H9 (cell line): ENCODE results near the gene ST3GAL6. TPM values are rescaled to one million over a fixed set of nuclear protein-coding genes. Genes with fewer than 3 reads are reported as not detected.
A peak's percentile ranks its signal among the peaks of the same experiment; 100 is the strongest.

Source experiments
- DNase-seq: peaks from one replicate; pipeline ENCODE4 v3.0.0-alpha.2; 2017
- H2AFZ ChIP-seq: one replicate; pipeline ENCODE4 v1.6.1; 2013; ENCODE audit warnings: mild to moderate bottlenecking, low read length, control low read depth, moderate library complexity
- H2AK5ac ChIP-seq: 2 replicates; pipeline ENCODE4 v1.6.1; 2013; ENCODE audit warnings: low read length, control low read depth, mixed read lengths; ENCODE audit not compliant: insufficient read length
- H2BK120ac ChIP-seq: one replicate; pipeline ENCODE4 v1.6.1; 2013; ENCODE audit warnings: low read depth, mild to moderate bottlenecking, low read length, control low read depth, inconsistent platforms; ENCODE audit not compliant: poor library complexity, severe bottlenecking
- H2BK12ac ChIP-seq: 2 replicates; pipeline ENCODE4 v1.6.1; 2013; ENCODE audit warnings: low read length, control low read depth, mixed read lengths, low read depth; ENCODE audit not compliant: insufficient read length
- H2BK15ac ChIP-seq: 2 replicates; pipeline ENCODE4 v1.6.1; 2013; ENCODE audit warnings: low read depth, low read length, control low read depth
- H2BK20ac ChIP-seq: one replicate; pipeline ENCODE4 v1.6.1; 2013; ENCODE audit warnings: low read depth, mild to moderate bottlenecking, low read length, control low read depth, inconsistent platforms; ENCODE audit not compliant: poor library complexity, severe bottlenecking
- H2BK5ac ChIP-seq: 2 replicates; pipeline ENCODE4 v1.6.1; 2013; ENCODE audit warnings: low read length, control low read depth, mixed read lengths; ENCODE audit not compliant: insufficient read length
- H3K14ac ChIP-seq: 2 replicates; pipeline ENCODE4 v1.6.1; 2013; ENCODE audit warnings: low read length, control low read depth; ENCODE audit not compliant: insufficient read depth
- H3K18ac ChIP-seq: 2 replicates; pipeline ENCODE4 v1.6.1; 2013; ENCODE audit warnings: low read depth, mild to moderate bottlenecking, mixed read lengths, low read length, control low read depth; ENCODE audit not compliant: insufficient read length
- H3K23ac ChIP-seq: 2 replicates; pipeline ENCODE4 v1.6.1; 2013; ENCODE audit warnings: low read length, control low read depth, mixed read lengths, low read depth; ENCODE audit not compliant: insufficient read length
- H3K23me2 ChIP-seq: 2 replicates; pipeline ENCODE4 v1.6.1; 2013; ENCODE audit warnings: low read depth, mild to moderate bottlenecking, mixed read lengths, low read length, control low read depth; ENCODE audit not compliant: insufficient read length, poor library complexity, severe bottlenecking
- H3K27ac ChIP-seq: 2 replicates; pipeline ENCODE4 v1.5.1; 2013; ENCODE audit warnings: low read length, control low read depth, mixed read lengths, low read depth; ENCODE audit not compliant: insufficient read length
- H3K27me3 ChIP-seq: 2 replicates; pipeline ENCODE4 v1.6.1; 2013; ENCODE audit warnings: low read length, control low read depth, inconsistent platforms; ENCODE audit not compliant: insufficient read depth
- H3K4ac ChIP-seq: 2 replicates; pipeline ENCODE4 v1.6.1; 2013; ENCODE audit warnings: low read depth, mild to moderate bottlenecking, control low read depth, inconsistent platforms, low read length, moderate library complexity
- H3K4me1 ChIP-seq: 2 replicates; pipeline ENCODE4 v1.6.1; 2013; ENCODE audit warnings: low read length, control low read depth, inconsistent platforms; ENCODE audit not compliant: insufficient read depth
- H3K4me2 ChIP-seq: 2 replicates; pipeline ENCODE4 v1.6.1; 2013; ENCODE audit warnings: low read length, control low read depth, mixed read lengths; ENCODE audit not compliant: insufficient read length, insufficient read depth
- H3K56ac ChIP-seq: 2 replicates; pipeline ENCODE4 v1.6.1; 2013; ENCODE audit warnings: low read depth, mild to moderate bottlenecking, mixed read lengths, low read length, control low read depth; ENCODE audit not compliant: insufficient read length
- H3K79me1 ChIP-seq: 2 replicates; pipeline ENCODE4 v1.6.1; 2013; ENCODE audit warnings: low read depth, mild to moderate bottlenecking, moderate library complexity, low read length, control low read depth, inconsistent platforms; ENCODE audit not compliant: insufficient read depth, poor library complexity, severe bottlenecking
- H3K79me2 ChIP-seq: 2 replicates; pipeline ENCODE4 v1.6.1; 2013; ENCODE audit warnings: low read length, control low read depth, inconsistent platforms; ENCODE audit not compliant: insufficient read depth
- H3K9ac ChIP-seq: 2 replicates; pipeline ENCODE4 v1.6.1; 2013; ENCODE audit warnings: low read length, control low read depth, mixed read lengths; ENCODE audit not compliant: insufficient read length; ENCODE audit errors: extremely low read depth
- H3K9me3 ChIP-seq: one replicate; pipeline ENCODE4 v1.6.1; 2013; ENCODE audit warnings: low read depth, low read length, inconsistent platforms; ENCODE audit not compliant: control insufficient read depth
- H3T11ph ChIP-seq: one replicate; pipeline ENCODE4 v1.6.1; 2013; ENCODE audit warnings: mild to moderate bottlenecking, low read length, control low read depth, inconsistent platforms
- H4K20me1 ChIP-seq: one replicate; pipeline ENCODE4 v1.6.1; 2013; ENCODE audit not compliant: control insufficient read depth, insufficient read length, insufficient read depth
- H4K5ac ChIP-seq: 2 replicates; pipeline ENCODE4 v1.6.1; 2013; ENCODE audit warnings: low read depth, mild to moderate bottlenecking, mixed read lengths, low read length, control low read depth; ENCODE audit not compliant: insufficient read length
- H4K8ac ChIP-seq: replicated peaks from 2 replicates; pipeline ENCODE4 v1.6.1; 2013; ENCODE audit warnings: low read length, control low read depth, mixed read lengths, low read depth; ENCODE audit not compliant: insufficient read length
- H4K91ac ChIP-seq: 2 replicates; pipeline ENCODE4 v1.6.1; 2013; ENCODE audit warnings: low read depth, mild to moderate bottlenecking, moderate library complexity, mixed read lengths, low read length, control low read depth; ENCODE audit not compliant: insufficient read length
- H3K27ac Mint-ChIP-seq, 3 experiments: 2 replicates in 2 of 3; 3 replicates in 1 of 3; pipeline ENCODE4 v1.8.0; 2020 to 2021; ENCODE audit warnings: mixed read lengths in 3 of 3, mild to moderate bottlenecking in 1 of 3, moderate library complexity in 1 of 3
- H3K27me3 Mint-ChIP-seq: 2 replicates; pipeline ENCODE4 v1.8.0; 2021; ENCODE audit warnings: low read depth, mild to moderate bottlenecking, moderate library complexity, mixed read lengths
- H3K36me3 Mint-ChIP-seq, 3 experiments: 2 replicates in 2 of 3; 3 replicates in 1 of 3; pipeline ENCODE4 v1.8.0; 2020 to 2021; ENCODE audit warnings: low read depth in 3 of 3, mixed read lengths in 3 of 3; ENCODE audit not compliant: insufficient read depth in 1 of 3
- H3K4me1 Mint-ChIP-seq, 2 experiments: 2 replicates each; pipeline ENCODE4 v1.8.0; 2020; ENCODE audit warnings: mixed read lengths in 2 of 2
- H3K4me3 Mint-ChIP-seq, 2 experiments: 2 replicates in 1 of 2; 3 replicates in 1 of 2; pipeline ENCODE4 v1.8.0; 2020 to 2021; ENCODE audit warnings: mild to moderate bottlenecking in 2 of 2, mixed read lengths in 2 of 2, moderate library complexity in 1 of 2
- H3K9me3 Mint-ChIP-seq, 2 experiments: 2 replicates in 1 of 2; 3 replicates in 1 of 2; pipeline ENCODE4 v1.8.0; 2020; ENCODE audit warnings: mild to moderate bottlenecking in 2 of 2, mixed read lengths in 2 of 2, moderate library complexity in 1 of 2
- CTCF ChIP-seq: fragments of 200-600 bp; sonication (generic); conservative IDR thresholded peaks from 3 replicates; pipeline ENCODE4 v1.8.0; 2021; ENCODE audit warnings: antibody characterized with exemption, mild to moderate bottlenecking
- WGBS: extraction: QIAGEN DNeasy Blood & Tissue Kit; methylation state at CpG from one replicate; pipeline ENCODE4 v1.1.7; 2013; ENCODE audit warnings: missing lambda C conversion rate, low lambda C conversion rate, mixed read lengths; ENCODE audit not compliant: insufficient read length; ENCODE audit errors: extremely low coverage; 5-methylcytosine and 5-hydroxymethylcytosine counted together
- total RNA-seq: library from RNA; stranded (reverse); gene quantifications from 2 replicates; pipeline ENCODE4 v1.2.1, GENCODE V29; 2021

Gene ST3GAL6
- total RNA-seq, 1 experiment from 2014 or later = 6.4 TPM

GRCh38 chr3:98735296-98735695 lies 27.8 kb upstream of the ST3GAL6 start:
- WGBS = no CpG with 5 or more reads among the region's 2 CpGs

More at GRCh38 chr3:98735296-98735695, 27.8 kb upstream of the ST3GAL6 start:
- Histone ChIP-seq H3K4ac (no peak overlapping the region), H3K23ac (no peak overlapping the region), H3K56ac (no peak overlapping the region), H2AK5ac (no peak overlapping the region), H2BK20ac (no peak overlapping the region), H4K8ac (no peak overlapping the region), H3K23me2 (peaks cover 21% of the 10 kb centered on the region), H3K14ac (no peak overlapping the region), H2AFZ (no peak overlapping the region), H3K18ac (no peak overlapping the region), H3K9ac (no peak overlapping the region), H3K79me2 (no peaks in the 10 kb centered on the region), H4K5ac (no peak overlapping the region), H2BK15ac (no peak overlapping the region), H2BK12ac (no peak overlapping the region), H2BK120ac (no peak overlapping the region), H3K4me2 (no peak overlapping the region), H3K27ac (no peak overlapping the region), H3K4me1 (no peaks in the 10 kb centered on the region), H4K91ac (no peak overlapping the region), H3K79me1 (no peaks in the 10 kb centered on the region), H2BK5ac (no peak overlapping the region), H3K27me3 (peaks cover 10% of the 10 kb centered on the region; the same call in 1 of the 2 replicates), H4K20me1 (no peaks in the 10 kb centered on the region), H3K9me3 (no peaks in the 10 kb centered on the region), H3T11ph (no peak overlapping the region)
- H3K9me3 Mint-ChIP-seq = no peaks in the 10 kb centered on the region; a peak in 1 of 5 replicates
- peak overlapping the region in 1 of 2 experiments; percentile 30; a peak in 1 of 5 replicates for H3K4me3 Mint-ChIP-seq
- H3K27me3 Mint-ChIP-seq = peaks cover 44% of the 10 kb centered on the region
- H3K4me1 Mint-ChIP-seq = peaks cover 17 to 26% of the 10 kb centered on the region in 2 experiments
- TF ChIP-seq CTCF = no peak
- no peak overlapping the region for H3K27ac Mint-ChIP-seq
- peaks cover 0 to 1% (median 0%) of the 10 kb centered on the region in 3 experiments; a peak in 1 of 7 replicates for H3K36me3 Mint-ChIP-seq
- no peak for DNase-seq
